Measurements from ENCODE around the gene IFT81. TPM values are rescaled to one million over a fixed set of nuclear protein-coding genes. Genes with fewer than 3 reads are reported as not detected.

Gene IFT81
- total and polyA plus RNA-seq, 2 of the 13 experiments (the other 11 are each of a cell fraction or from before 2014, with no cell fraction given) = 4.2 to 13.0 TPM

DNA sequence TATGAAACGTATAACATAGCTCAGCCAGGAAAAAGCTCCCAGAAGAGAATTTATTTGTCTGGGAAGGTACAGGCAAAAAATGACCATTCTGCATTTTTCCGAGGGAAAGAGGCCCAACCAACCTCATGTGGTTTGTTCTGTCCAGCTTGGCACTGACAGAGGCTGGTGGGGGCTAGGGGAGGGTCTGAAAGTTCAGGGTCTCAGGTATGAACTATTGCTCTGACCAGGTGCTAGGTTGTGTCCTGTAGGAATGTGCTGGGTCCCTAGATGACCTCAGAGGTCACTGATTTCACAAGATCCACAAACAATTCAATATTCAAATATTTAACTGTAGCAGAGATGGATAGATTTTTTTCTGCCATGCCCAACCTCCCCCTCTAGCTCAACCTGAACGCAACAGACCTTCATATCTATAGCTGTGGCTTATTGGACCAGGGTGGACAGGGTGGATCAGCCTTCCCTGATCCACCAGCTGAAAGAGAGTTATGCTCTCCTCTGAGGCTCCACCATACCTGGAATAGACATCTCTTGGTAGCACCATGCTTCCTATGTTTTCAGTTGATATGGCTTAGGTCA, 32.9 kb upstream of the IFT81 start (continued):
- TF ChIP-seq, protein P1, sequence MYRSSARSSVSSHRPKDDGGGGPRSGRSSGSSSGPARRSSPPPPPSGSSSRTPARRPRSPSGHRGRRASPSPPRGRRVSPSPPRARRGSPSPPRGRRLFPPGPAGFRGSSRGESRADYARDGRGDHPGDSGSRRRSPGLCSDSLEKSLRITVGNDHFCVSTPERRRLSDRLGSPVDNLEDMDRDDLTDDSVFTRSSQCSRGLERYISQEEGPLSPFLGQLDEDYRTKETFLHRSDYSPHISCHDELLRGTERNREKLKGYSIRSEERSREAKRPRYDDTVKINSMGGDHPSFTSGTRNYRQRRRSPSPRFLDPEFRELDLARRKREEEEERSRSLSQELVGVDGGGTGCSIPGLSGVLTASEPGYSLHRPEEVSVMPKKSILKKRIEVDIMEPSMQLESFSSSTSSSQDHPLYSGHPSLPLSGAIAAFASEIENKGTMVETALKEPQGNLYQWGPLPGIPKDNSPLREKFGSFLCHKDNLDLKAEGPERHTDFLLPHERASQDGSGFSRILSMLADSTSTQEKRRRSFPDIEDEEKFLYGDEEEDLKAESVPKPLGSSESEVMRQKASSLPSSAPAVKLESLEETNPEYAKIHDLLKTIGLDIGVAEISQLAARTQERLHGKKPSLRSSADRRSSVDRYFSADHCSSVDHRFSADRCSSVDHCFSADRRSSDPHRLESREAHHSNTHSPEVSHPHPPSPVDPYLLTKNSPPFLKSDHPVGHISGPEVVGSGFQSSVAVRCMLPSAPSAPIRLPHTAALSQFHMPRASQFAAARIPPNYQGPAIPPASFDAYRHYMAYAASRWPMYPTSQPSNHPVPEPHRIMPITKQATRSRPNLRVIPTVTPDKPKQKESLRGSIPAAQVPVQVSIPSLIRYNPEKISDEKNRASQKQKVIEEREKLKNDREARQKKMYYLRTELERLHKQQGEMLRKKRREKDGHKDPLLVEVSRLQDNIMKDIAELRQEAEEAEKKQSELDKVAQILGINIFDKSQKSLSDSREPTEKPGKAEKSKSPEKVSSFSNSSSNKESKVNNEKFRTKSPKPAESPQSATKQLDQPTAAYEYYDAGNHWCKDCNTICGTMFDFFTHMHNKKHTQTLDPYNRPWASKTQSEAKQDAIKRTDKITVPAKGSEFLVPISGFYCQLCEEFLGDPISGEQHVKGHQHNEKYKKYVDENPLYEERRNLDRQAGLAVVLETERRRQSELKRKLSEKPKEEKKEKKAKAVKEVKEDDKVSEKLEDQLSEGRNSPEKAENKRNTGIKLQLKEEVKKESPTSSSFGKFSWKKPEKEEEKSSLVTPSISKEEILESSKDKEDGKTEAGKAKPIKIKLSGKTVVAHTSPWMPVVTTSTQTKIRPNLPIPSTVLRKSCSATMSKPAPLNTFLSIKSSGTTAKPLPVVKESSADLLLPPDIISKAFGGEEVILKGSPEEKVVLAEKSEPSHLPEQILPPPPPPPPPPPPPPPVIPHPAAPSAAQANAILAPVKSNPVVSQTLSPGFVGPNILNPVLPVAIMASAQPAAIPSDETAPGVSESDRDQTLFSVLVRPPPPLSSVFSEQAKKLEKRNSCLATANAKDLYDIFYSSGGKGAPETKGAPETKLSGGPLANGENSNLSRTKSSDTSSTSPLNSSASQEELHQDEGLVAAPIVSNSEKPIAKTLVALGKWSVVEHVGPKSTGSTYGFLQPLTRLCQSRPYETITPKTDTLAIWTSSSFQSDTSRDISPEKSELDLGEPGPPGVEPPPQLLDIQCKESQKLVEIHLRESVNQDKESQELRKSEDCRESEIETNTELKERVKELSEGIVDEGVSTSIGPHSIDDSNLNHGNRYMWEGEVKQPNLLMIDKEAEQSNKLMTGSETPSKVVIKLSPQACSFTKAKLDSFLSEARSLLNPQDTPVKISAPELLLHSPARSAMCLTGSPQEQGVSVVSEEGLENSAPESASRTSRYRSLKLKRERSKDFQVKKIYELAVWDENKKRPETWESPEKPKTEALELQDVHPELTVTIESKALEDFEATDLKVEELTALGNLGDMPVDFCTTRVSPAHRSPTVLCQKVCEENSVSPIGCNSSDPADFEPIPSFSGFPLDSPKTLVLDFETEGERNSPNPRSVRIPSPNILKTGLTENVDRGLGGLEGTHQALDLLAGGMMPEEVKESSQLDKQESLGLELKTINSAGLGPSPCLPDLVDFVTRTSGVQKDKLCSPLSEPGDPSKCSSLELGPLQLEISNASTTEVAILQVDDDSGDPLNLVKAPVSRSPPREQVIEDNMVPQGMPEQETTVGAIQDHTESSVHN (CRISPR knock-in tag; IDR thresholded peaks at IDR 0.05) = no peak; the same call in 1 of the 2 replicates
- TF ChIP-seq, protein P2, sequence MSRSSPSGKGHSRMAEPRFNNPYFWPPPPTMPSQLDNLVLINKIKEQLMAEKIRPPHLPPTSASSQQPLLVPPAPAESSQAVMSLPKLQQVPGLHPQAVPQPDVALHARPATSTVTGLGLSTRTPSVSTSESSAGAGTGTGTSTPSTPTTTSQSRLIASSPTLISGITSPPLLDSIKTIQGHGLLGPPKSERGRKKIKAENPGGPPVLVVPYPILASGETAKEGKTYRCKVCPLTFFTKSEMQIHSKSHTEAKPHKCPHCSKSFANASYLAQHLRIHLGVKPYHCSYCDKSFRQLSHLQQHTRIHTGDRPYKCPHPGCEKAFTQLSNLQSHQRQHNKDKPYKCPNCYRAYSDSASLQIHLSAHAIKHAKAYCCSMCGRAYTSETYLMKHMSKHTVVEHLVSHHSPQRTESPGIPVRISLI (CRISPR knock-in tag; IDR thresholded peaks at IDR 0.05; ENCODE audit: borderline replicate concordance) = peak; percentile 90
- TF ChIP-seq FOSL1 (CRISPR knock-in tag; IDR thresholded peaks at IDR 0.05; ENCODE audit: borderline replicate concordance) = no peak
- TF ChIP-seq SAP130 (CRISPR knock-in tag; IDR thresholded peaks at IDR 0.05; ENCODE audit: low read depth) = peak; percentile 64
- 0 out of 2 replicates have a peak, but pooled peaks have one; percentile 41 for TF ChIP-seq ZNF441 (CRISPR knock-in tag; IDR thresholded peaks at IDR 0.05; ENCODE audit: borderline replicate concordance)
- TF ChIP-seq RCOR2 (CRISPR knock-in tag; IDR thresholded peaks at IDR 0.05) = 0 out of 2 replicates have a peak, but pooled peaks have one; percentile 32
- TF ChIP-seq HNF4A (CRISPR knock-in tag; IDR thresholded peaks at IDR 0.05) = peak; percentile 94
- TF ChIP-seq TEAD3 (CRISPR knock-in tag; optimal IDR thresholded peaks at IDR 0.05; ENCODE audit: borderline replicate concordance) = peak; percentile 96
- no peak for TF ChIP-seq HNRNPUL1 (IDR thresholded peaks at IDR 0.05; ENCODE audit: low read depth, low read length)
- TF ChIP-seq, protein P3, sequence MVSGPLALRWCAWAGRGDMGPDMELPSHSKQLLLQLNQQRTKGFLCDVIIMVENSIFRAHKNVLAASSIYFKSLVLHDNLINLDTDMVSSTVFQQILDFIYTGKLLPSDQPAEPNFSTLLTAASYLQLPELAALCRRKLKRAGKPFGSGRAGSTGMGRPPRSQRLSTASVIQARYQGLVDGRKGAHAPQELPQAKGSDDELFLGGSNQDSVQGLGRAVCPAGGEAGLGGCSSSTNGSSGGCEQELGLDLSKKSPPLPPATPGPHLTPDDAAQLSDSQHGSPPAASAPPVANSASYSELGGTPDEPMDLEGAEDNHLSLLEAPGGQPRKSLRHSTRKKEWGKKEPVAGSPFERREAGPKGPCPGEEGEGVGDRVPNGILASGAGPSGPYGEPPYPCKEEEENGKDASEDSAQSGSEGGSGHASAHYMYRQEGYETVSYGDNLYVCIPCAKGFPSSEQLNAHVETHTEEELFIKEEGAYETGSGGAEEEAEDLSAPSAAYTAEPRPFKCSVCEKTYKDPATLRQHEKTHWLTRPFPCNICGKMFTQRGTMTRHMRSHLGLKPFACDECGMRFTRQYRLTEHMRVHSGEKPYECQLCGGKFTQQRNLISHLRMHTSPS (CRISPR knock-in tag; IDR thresholded peaks at IDR 0.05; ENCODE audit: low read depth) = peak; percentile 55; the same call in 1 of the 2 replicates
- no peak for TF ChIP-seq NONO (IDR thresholded peaks at IDR 0.05)
- peak; percentile 82 for TF ChIP-seq NONO (CRISPR knock-in tag; conservative IDR thresholded peaks at IDR 0.05)
- no peak for TF ChIP-seq ZNF569 (CRISPR knock-in tag; IDR thresholded peaks at IDR 0.05; ENCODE audit: borderline replicate concordance)
- TF ChIP-seq RXRA (CRISPR knock-in tag; IDR thresholded peaks at IDR 0.05) = peak; percentile 75; the same call in 1 of the 2 replicates
- TF ChIP-seq SP5 (CRISPR knock-in tag; IDR thresholded peaks at IDR 0.05; ENCODE audit: borderline replicate concordance, low read depth) = peak; percentile 32; the same call in 1 of the 2 replicates
- TF ChIP-seq CCDC6 (CRISPR knock-in tag; IDR thresholded peaks at IDR 0.05) = peak; percentile 80; the same call in 1 of the 2 replicates
- 0 out of 2 replicates have a peak, but pooled peaks have one; percentile 21 for TF ChIP-seq PITX1 (CRISPR knock-in tag; IDR thresholded peaks at IDR 0.05)
- peak; percentile 30; the same call in 1 of the 2 replicates for TF ChIP-seq ATF7 (IDR thresholded peaks at IDR 0.05)
- peak; percentile 77; the same call in 1 of the 2 replicates for TF ChIP-seq ATF7 (CRISPR knock-in tag; IDR thresholded peaks at IDR 0.05)
- TF ChIP-seq NFKBIZ (CRISPR knock-in tag; IDR thresholded peaks at IDR 0.05) = peak; percentile 93; the same call in 1 of the 2 replicates

All from HepG2 (cell line).